GM23338 (cell line): Measurements from ENCODE around the gene AMPD2. TPM values are rescaled to one million over a fixed set of nuclear protein-coding genes. Genes with fewer than 3 reads are reported as not detected.

Experiments
- ATAC-seq: fragments of 200-7000 bp; cut with Tn5 transposase; 3 replicates; pipeline ENCODE4 v1.9.1; 2020
- DNase-seq: peaks from one replicate; pipeline ENCODE4 v3.0.0-alpha.2; 2015; ENCODE audit warnings: low spot score
- H2AFZ ChIP-seq: fragments of 200-600 bp; sonication (generic); 2 replicates; pipeline ENCODE4 v1.8.0; 2016; ENCODE audit warnings: antibody characterized with exemption, mild to moderate bottlenecking, moderate library complexity
- H3F3A ChIP-seq: fragments of 200-600 bp; sonication (generic); replicated peaks from 2 replicates; pipeline ENCODE4 v1.8.0; 2017; ENCODE audit warnings: antibody characterized with exemption, mixed run types, low read depth
- H3K27ac ChIP-seq: fragments of 200-600 bp; sonication (generic); 2 replicates; pipeline ENCODE4 v1.6.1; 2016; ENCODE audit warnings: low read depth
- H3K27me3 ChIP-seq: fragments of 200-600 bp; sonication (generic); 2 replicates; pipeline ENCODE4 v1.8.0; 2016; ENCODE audit warnings: mild to moderate bottlenecking, mixed run types, moderate library complexity; ENCODE audit not compliant: insufficient read depth
- H3K36me3 ChIP-seq: fragments of 200-600 bp; sonication (generic); 2 replicates; pipeline ENCODE4 v1.8.0; 2016; ENCODE audit warnings: mild to moderate bottlenecking; ENCODE audit not compliant: insufficient read depth
- H3K4me1 ChIP-seq: fragments of 200-600 bp; sonication (generic); 2 replicates; pipeline ENCODE4 v1.8.0; 2016; ENCODE audit warnings: mild to moderate bottlenecking, moderate library complexity; ENCODE audit not compliant: insufficient read depth
- H3K4me2 ChIP-seq: fragments of 200-600 bp; sonication (generic); 2 replicates; pipeline ENCODE4 v1.7.1; 2017; ENCODE audit warnings: mixed run types
- H3K4me3 ChIP-seq: fragments of 200-600 bp; sonication (generic); 2 replicates; pipeline ENCODE4 v1.6.1; 2016; ENCODE audit warnings: mixed run types
- H3K79me2 ChIP-seq: fragments of 200-600 bp; sonication (generic); replicated peaks from 2 replicates; pipeline ENCODE4 v1.8.0; 2017; ENCODE audit warnings: mild to moderate bottlenecking; ENCODE audit not compliant: insufficient read depth
- H3K9me2 ChIP-seq: fragments of 200-600 bp; sonication (generic); 2 replicates; pipeline ENCODE4 v1.8.0; 2017; ENCODE audit not compliant: insufficient read depth
- H4K20me1 ChIP-seq: fragments of 200-600 bp; sonication (generic); replicated peaks from 2 replicates; pipeline ENCODE4 v1.8.0; 2017; ENCODE audit warnings: mild to moderate bottlenecking; ENCODE audit not compliant: insufficient read depth
- H3K27ac Mint-ChIP-seq: 2 replicates; pipeline ENCODE4 v1.8.0; 2020; ENCODE audit warnings: inconsistent platforms, mild to moderate bottlenecking, moderate library complexity, mixed read lengths
- H3K27me3 Mint-ChIP-seq: 3 replicates; pipeline ENCODE4 v1.8.0; 2022; ENCODE audit warnings: low read depth, mild to moderate bottlenecking, moderate library complexity, mixed read lengths, inconsistent platforms; ENCODE audit not compliant: insufficient read depth, poor library complexity
- H3K36me3 Mint-ChIP-seq: 3 replicates; pipeline ENCODE4 v1.8.0; 2021; ENCODE audit warnings: low read depth, mild to moderate bottlenecking, inconsistent platforms, moderate library complexity, mixed read lengths
- H3K4me1 Mint-ChIP-seq: 3 replicates; pipeline ENCODE4 v1.8.0; 2020; ENCODE audit warnings: mild to moderate bottlenecking, inconsistent platforms, mixed read lengths
- H3K4me3 Mint-ChIP-seq: 3 replicates; pipeline ENCODE4 v1.8.0; 2021; ENCODE audit warnings: moderate library complexity, mild to moderate bottlenecking, inconsistent platforms, mixed read lengths
- H3K9me3 Mint-ChIP-seq: 3 replicates; pipeline ENCODE4 v1.8.0; 2020; ENCODE audit warnings: moderate library complexity, mild to moderate bottlenecking, inconsistent platforms, mixed read lengths
- CREB1 ChIP-seq: fragments of 250-450 bp; sonication (Bioruptor Pico); IDR thresholded peaks from 2 replicates; pipeline ENCODE4 v1.5.0; 2020; ENCODE audit warnings: low read depth, mild to moderate bottlenecking, moderate library complexity
- CTCF ChIP-seq, 2 experiments: fragments of 200-600 bp in 1 of 2; sonication (generic) in 1 of 2; conservative IDR thresholded peaks; 2 replicates each; pipeline versions ENCODE4 v1.5.1 to v1.6.1; 2016 to 2017; ENCODE audit warnings: antibody characterized with exemption in 2 of 2, low read depth in 2 of 2, mild to moderate bottlenecking in 2 of 2, moderate library complexity in 1 of 2
- EZH2 ChIP-seq: fragments of 200-600 bp; sonication (generic); IDR thresholded peaks from one replicate; pipeline ENCODE4 v1.8.0; 2017; ENCODE audit warnings: antibody characterized with exemption, mild to moderate bottlenecking, low read depth; ENCODE audit not compliant: unreplicated experiment
- EZH2phosphoT487 ChIP-seq: fragments of 200-600 bp; sonication (generic); IDR thresholded peaks from one replicate; pipeline ENCODE4 v1.8.1; 2018; ENCODE audit warnings: antibody characterized with exemption; ENCODE audit not compliant: unreplicated experiment
- JUNB ChIP-seq: IDR thresholded peaks from one replicate; pipeline ENCODE4 v1.6.1; 2016; ENCODE audit warnings: antibody characterized with exemption; ENCODE audit not compliant: unreplicated experiment
- NANOG ChIP-seq: IDR thresholded peaks from 2 replicates; pipeline ENCODE4 v1.6.1; 2016; ENCODE audit warnings: antibody characterized with exemption, borderline replicate concordance
- POLR2AphosphoS5 ChIP-seq: IDR thresholded peaks from 2 replicates; pipeline ENCODE4 v1.6.1; 2016; ENCODE audit warnings: antibody characterized with exemption, low read depth
- REST ChIP-seq: IDR thresholded peaks from one replicate; pipeline ENCODE4 v1.6.1; 2018; ENCODE audit warnings: antibody characterized with exemption; ENCODE audit not compliant: unreplicated experiment
- STAT1 ChIP-seq: IDR thresholded peaks from one replicate; pipeline ENCODE4 v1.6.1; 2016; ENCODE audit warnings: antibody characterized with exemption; ENCODE audit not compliant: unreplicated experiment
- ZNF114 ChIP-seq: fragments of 250-450 bp; sonication (Bioruptor Pico); IDR thresholded peaks from 2 replicates; pipeline ENCODE4 v1.5.0; 2020; ENCODE audit warnings: mild to moderate bottlenecking, moderate library complexity
- ZNF331 ChIP-seq: fragments of 250-450 bp; sonication (Bioruptor Pico); IDR thresholded peaks from 2 replicates; pipeline ENCODE4 v1.5.0; 2020; ENCODE audit warnings: low read depth, mild to moderate bottlenecking, moderate library complexity
- polyA plus RNA-seq: library from polyadenylated mRNA; unstranded; fragments of >200 nt; fragmentation: Nextera tagmentation; extraction: Ambion mirVana; gene quantifications from 2 replicates; pipeline ENCODE4 v1.2.1, GENCODE V29; 2016
- total RNA-seq: library from RNA; depleted of rRNA; stranded (reverse); fragments of >200 nt; shearing (Covaris generic); gene quantifications from 2 replicates; pipeline ENCODE4 v1.2.3, GENCODE V29; 2014
- TF ChIP-seq, protein P1 (sequence below): IDR thresholded peaks from 2 replicates; pipeline ENCODE4 v1.6.1; 2016; ENCODE audit warnings: antibody characterized with exemption
- TF ChIP-seq, protein P2 (sequence below): fragments of 250-450 bp; sonication (Bioruptor Pico); IDR thresholded peaks from 2 replicates; pipeline ENCODE4 v1.5.0; 2020; ENCODE audit warnings: mild to moderate bottlenecking, moderate library complexity

The AMPD2 gene
- total and polyA plus RNA-seq, 2 experiments from 2014 or later: 24.5 to 62.1 TPM

GRCh38 chr1:109620841-109621286 is 1.2 kb downstream of the AMPD2 start:
- no peak overlapping the region for H3K27ac ChIP-seq
- H4K20me1 ChIP-seq: peaks cover 4% of the 10 kb centered on the region; the same call in 1 of the 2 replicates
- Mint-ChIP-seq H3K4me1 (peaks cover 47% of the 10 kb centered on the region), H3K27ac (peak overlapping the region; percentile 65; the same call in 1 of the 2 replicates), H3K9me3 (no peaks in the 10 kb centered on the region), H3K4me3 (peak overlapping the region; percentile 95), H3K27me3 (peaks cover 11% of the 10 kb centered on the region), H3K36me3 (no peaks in the 10 kb centered on the region; the same call in 2 of the 3 replicates)
- H3K9me2 ChIP-seq: no peaks in the 10 kb centered on the region
- ATAC-seq (peak; percentile 72), DNase-seq (peak; percentile 95)
- no peaks in the 10 kb centered on the region for H3K27me3 ChIP-seq
- peak overlapping the region; percentile 99 for H3K4me2 ChIP-seq
- peak overlapping the region; percentile 95 for H2AFZ ChIP-seq
- H3K4me1 ChIP-seq: peaks cover 17% of the 10 kb centered on the region
- H3K4me3 ChIP-seq: peak overlapping the region; percentile 97
- H3K36me3 ChIP-seq: no peaks in the 10 kb centered on the region
- TF ChIP-seq CREB1 (CRISPR knock-in tag) (no peak), POLR2AphosphoS5 (no peak), JUNB (no peak), ZNF331 (CRISPR knock-in tag) (no peak), ZNF114 (CRISPR knock-in tag) (no peak), REST (no peak), NANOG (no peak), EZH2 (no peak), CTCF (conservative IDR thresholded peaks at IDR 0.05; ENCODE audit: low read depth in 2 of 2) (no peak), EZH2phosphoT487 (no peak), STAT1 (no peak)
- TF ChIP-seq, protein P1, sequence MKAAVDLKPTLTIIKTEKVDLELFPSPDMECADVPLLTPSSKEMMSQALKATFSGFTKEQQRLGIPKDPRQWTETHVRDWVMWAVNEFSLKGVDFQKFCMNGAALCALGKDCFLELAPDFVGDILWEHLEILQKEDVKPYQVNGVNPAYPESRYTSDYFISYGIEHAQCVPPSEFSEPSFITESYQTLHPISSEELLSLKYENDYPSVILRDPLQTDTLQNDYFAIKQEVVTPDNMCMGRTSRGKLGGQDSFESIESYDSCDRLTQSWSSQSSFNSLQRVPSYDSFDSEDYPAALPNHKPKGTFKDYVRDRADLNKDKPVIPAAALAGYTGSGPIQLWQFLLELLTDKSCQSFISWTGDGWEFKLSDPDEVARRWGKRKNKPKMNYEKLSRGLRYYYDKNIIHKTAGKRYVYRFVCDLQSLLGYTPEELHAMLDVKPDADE: no peak
- TF ChIP-seq, protein P2, sequence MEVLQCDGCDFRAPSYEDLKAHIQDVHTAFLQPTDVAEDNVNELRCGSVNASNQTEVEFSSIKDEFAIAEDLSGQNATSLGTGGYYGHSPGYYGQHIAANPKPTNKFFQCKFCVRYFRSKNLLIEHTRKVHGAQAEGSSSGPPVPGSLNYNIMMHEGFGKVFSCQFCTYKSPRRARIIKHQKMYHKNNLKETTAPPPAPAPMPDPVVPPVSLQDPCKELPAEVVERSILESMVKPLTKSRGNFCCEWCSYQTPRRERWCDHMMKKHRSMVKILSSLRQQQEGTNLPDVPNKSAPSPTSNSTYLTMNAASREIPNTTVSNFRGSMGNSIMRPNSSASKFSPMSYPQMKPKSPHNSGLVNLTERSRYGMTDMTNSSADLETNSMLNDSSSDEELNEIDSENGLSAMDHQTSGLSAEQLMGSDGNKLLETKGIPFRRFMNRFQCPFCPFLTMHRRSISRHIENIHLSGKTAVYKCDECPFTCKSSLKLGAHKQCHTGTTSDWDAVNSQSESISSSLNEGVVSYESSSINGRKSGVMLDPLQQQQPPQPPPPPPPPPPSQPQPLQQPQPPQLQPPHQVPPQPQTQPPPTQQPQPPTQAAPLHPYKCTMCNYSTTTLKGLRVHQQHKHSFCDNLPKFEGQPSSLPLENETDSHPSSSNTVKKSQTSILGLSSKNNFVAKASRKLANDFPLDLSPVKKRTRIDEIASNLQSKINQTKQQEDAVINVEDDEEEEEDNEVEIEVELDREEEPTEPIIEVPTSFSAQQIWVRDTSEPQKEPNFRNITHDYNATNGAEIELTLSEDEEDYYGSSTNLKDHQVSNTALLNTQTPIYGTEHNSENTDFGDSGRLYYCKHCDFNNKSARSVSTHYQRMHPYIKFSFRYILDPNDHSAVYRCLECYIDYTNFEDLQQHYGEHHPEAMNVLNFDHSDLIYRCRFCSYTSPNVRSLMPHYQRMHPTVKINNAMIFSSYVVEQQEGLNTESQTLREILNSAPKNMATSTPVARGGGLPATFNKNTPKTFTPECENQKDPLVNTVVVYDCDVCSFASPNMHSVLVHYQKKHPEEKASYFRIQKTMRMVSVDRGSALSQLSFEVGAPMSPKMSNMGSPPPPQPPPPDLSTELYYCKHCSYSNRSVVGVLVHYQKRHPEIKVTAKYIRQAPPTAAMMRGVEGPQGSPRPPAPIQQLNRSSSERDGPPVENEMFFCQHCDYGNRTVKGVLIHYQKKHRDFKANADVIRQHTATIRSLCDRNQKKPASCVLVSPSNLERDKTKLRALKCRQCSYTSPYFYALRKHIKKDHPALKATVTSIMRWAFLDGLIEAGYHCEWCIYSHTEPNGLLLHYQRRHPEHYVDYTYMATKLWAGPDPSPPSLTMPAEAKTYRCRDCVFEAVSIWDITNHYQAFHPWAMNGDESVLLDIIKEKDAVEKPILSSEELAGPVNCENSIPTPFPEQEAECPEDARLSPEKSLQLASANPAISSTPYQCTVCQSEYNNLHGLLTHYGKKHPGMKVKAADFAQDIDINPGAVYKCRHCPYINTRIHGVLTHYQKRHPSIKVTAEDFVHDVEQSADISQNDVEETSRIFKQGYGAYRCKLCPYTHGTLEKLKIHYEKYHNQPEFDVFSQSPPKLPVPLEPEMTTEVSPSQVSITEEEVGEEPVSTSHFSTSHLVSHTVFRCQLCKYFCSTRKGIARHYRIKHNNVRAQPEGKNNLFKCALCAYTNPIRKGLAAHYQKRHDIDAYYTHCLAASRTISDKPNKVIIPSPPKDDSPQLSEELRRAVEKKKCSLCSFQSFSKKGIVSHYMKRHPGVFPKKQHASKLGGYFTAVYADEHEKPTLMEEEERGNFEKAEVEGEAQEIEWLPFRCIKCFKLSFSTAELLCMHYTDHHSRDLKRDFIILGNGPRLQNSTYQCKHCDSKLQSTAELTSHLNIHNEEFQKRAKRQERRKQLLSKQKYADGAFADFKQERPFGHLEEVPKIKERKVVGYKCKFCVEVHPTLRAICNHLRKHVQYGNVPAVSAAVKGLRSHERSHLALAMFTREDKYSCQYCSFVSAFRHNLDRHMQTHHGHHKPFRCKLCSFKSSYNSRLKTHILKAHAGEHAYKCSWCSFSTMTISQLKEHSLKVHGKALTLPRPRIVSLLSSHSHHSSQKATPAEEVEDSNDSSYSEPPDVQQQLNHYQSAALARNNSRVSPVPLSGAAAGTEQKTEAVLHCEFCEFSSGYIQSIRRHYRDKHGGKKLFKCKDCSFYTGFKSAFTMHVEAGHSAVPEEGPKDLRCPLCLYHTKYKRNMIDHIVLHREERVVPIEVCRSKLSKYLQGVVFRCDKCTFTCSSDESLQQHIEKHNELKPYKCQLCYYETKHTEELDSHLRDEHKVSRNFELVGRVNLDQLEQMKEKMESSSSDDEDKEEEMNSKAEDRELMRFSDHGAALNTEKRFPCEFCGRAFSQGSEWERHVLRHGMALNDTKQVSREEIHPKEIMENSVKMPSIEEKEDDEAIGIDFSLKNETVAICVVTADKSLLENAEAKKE (CRISPR knock-in tag): no peak
- no peaks in the 10 kb centered on the region for H3F3A ChIP-seq
- H3K79me2 ChIP-seq: peaks cover 37% of the 10 kb centered on the region
